ENCODE measurements around the gene ELAVL2. TPM values are rescaled to one million over a fixed set of nuclear protein-coding genes. Genes with fewer than 3 reads are reported as not detected.

The ELAVL2 gene
- total and polyA plus RNA-seq, 2 of the 4 experiments (the other 2 are of a cell fraction), result 0.36 TPM; not detected in 1

- in situ Hi-C loops (cut with MboI; ENCODE audit: low sequenced_read_pairs), result no loop called here
- H3K9me3 ChIP-seq (ENCODE audit: control insufficient read depth, insufficient read depth, low read length), result no peaks in the 10 kb centered on the region
- H3K4ac ChIP-seq (ENCODE audit: low read depth, low read length), result no peak overlapping the region
- H3K4me1 ChIP-seq (ENCODE audit: control insufficient read depth, insufficient read depth, low read length), result no peaks in the 10 kb centered on the region
- H3K56ac ChIP-seq (ENCODE audit: extremely low read depth, insufficient read depth, low read length), result no peak overlapping the region
- no peak overlapping the region for H2BK120ac ChIP-seq (ENCODE audit: low read depth, low read length)
- H3K23ac ChIP-seq (ENCODE audit: low read depth, low read length), result no peak overlapping the region
- H2AK9ac ChIP-seq (replicated peaks; ENCODE audit: low read depth, low read length, poor library complexity), result no peak overlapping the region
- H3K4me2 ChIP-seq (ENCODE audit: low read depth, low read length), result no peak overlapping the region
- no peaks in the 10 kb centered on the region for H3K27me3 ChIP-seq (ENCODE audit: control insufficient read depth, insufficient read depth, low read length)
- no peak overlapping the region for H2AK5ac ChIP-seq (ENCODE audit: low read depth, low read length)
- H2BK15ac ChIP-seq (ENCODE audit: low read depth, low read length), result no peak overlapping the region
- H3K4me3 ChIP-seq (ENCODE audit: insufficient read depth, low read depth, low read length), result no peak overlapping the region
- H4K8ac ChIP-seq (ENCODE audit: low read depth in 2 of 2, low read length in 2 of 2), result no peak overlapping the region
- ATAC-seq (ENCODE audit: low read depth), result no peak
- TF ChIP-seq RCOR1 (IDR thresholded peaks at IDR 0.05; ENCODE audit: insufficient replicate concordance, low read length), result no peak
- no peak for TF ChIP-seq FOS (IDR thresholded peaks at IDR 0.05; ENCODE audit: low read depth, low read length)
- no peak for TF ChIP-seq NFE2L2 (IDR thresholded peaks at IDR 0.05; ENCODE audit: low read depth, low read length)
- TF ChIP-seq CHD1 (IDR thresholded peaks at IDR 0.05; ENCODE audit: low read depth, low read length), result no peak
- no peak for TF ChIP-seq BHLHE40 (IDR thresholded peaks at IDR 0.05; ENCODE audit: low read depth, low read length)
- POLR2A ChIA-PET (ENCODE audit: unreplicated experiment), result no interaction called here
- no peak overlapping the region for H2BK20ac ChIP-seq (ENCODE audit: low read depth, low read length)
- H4K91ac ChIP-seq (ENCODE audit: insufficient read depth, low read depth, low read length), result no peak overlapping the region
- intact Hi-C loops (cut with micrococcal nuclease), result no loop called here
- no peaks in the 10 kb centered on the region for H3K79me1 ChIP-seq (ENCODE audit: low read depth in 1 of 2, low read length in 2 of 2)
- H3K27ac ChIP-seq (ENCODE audit: insufficient read depth, low read length), result no peak overlapping the region
- H2AFZ ChIP-seq (replicated peaks; ENCODE audit: low read length, poor library complexity), result no peak overlapping the region
- no peaks in the 10 kb centered on the region for H3K36me3 ChIP-seq (ENCODE audit: control insufficient read depth, insufficient read depth, low read length)
- H3K9ac ChIP-seq (ENCODE audit: low read depth, low read length), result no peak overlapping the region
- no peaks in the 10 kb centered on the region for H4K20me1 ChIP-seq (ENCODE audit: insufficient read depth, low read length)
- no TSS peak for BruUV-seq (replicated peaks)
- H2BK5ac ChIP-seq (ENCODE audit: low read depth, low read length, poor library complexity, severe bottlenecking), result no peak overlapping the region
- H3K14ac ChIP-seq (replicated peaks; ENCODE audit: low read depth, low read length), result no peak overlapping the region
- no peak for DNase-seq
- dilution Hi-C loops (cut with HindIII; ENCODE audit: low sequenced_read_pairs, unreplicated experiment), result no loop called here
- no peaks in the 10 kb centered on the region for H3K9me1 ChIP-seq (ENCODE audit: insufficient read depth, low read length)
- no peak overlapping the region for H3K18ac ChIP-seq (ENCODE audit: low read depth, low read length)
- H4K5ac ChIP-seq (ENCODE audit: low read depth, low read length), result no peak overlapping the region
- CTCF ChIA-PET, result no interaction called here
Observed at GRCh38 chr9:23772385-23772783, 53.7 kb downstream of the ELAVL2 start.
